ENCODE results near the gene NCKAP1. TPM values are rescaled to one million over a fixed set of nuclear protein-coding genes. Genes with fewer than 3 reads are reported as not detected.

The NCKAP1 gene
- total RNA-seq, 1 experiment from 2014 or later: 112 TPM

- Histone ChIP-seq H2AK5ac (ENCODE audit: insufficient read length, low read length) (no peak overlapping the region), H3K18ac (ENCODE audit: insufficient read length, low read depth, low read length) (no peak overlapping the region), H2BK15ac (ENCODE audit: low read depth, low read length) (no peak overlapping the region), H2BK5ac (ENCODE audit: insufficient read length, low read length) (no peak overlapping the region), H3K79me1 (ENCODE audit: insufficient read depth, low read depth, low read length, poor library complexity, severe bottlenecking) (no peaks in the 10 kb centered on the region), H4K91ac (ENCODE audit: insufficient read length, low read depth, low read length) (no peak overlapping the region), H4K5ac (ENCODE audit: insufficient read length, low read depth, low read length) (no peak overlapping the region), H4K20me1 (ENCODE audit: control insufficient read depth, insufficient read depth, insufficient read length) (no peaks in the 10 kb centered on the region), H3K9ac (ENCODE audit: extremely low read depth, insufficient read length, low read length) (no peak overlapping the region), H3T11ph (ENCODE audit: low read length) (no peak overlapping the region), H3K23ac (ENCODE audit: insufficient read length, low read depth, low read length) (no peak overlapping the region), H3K4me2 (ENCODE audit: insufficient read depth, insufficient read length, low read length) (no peak overlapping the region), H3K27ac (ENCODE audit: insufficient read length, low read depth, low read length) (no peak overlapping the region), H2AFZ (ENCODE audit: low read length) (no peak overlapping the region), H3K23me2 (ENCODE audit: insufficient read length, low read depth, low read length, poor library complexity, severe bottlenecking) (no peaks in the 10 kb centered on the region), H3K9me3 (ENCODE audit: control insufficient read depth, low read depth, low read length) (no peaks in the 10 kb centered on the region), H2BK12ac (ENCODE audit: insufficient read length, low read depth, low read length) (no peak overlapping the region), H3K14ac (ENCODE audit: insufficient read depth, low read length) (no peak overlapping the region), H3K27me3 (ENCODE audit: insufficient read depth, low read length) (no peaks in the 10 kb centered on the region; the same call in 1 of the 2 replicates), H4K8ac (replicated peaks; ENCODE audit: insufficient read length, low read depth, low read length) (no peak overlapping the region), H3K79me2 (ENCODE audit: insufficient read depth, low read length) (no peaks in the 10 kb centered on the region), H3K4me1 (ENCODE audit: insufficient read depth, low read length) (no peaks in the 10 kb centered on the region), H2BK120ac (ENCODE audit: low read depth, low read length, poor library complexity, severe bottlenecking) (no peak overlapping the region), H3K4ac (ENCODE audit: low read depth, low read length) (no peak overlapping the region), H3K56ac (ENCODE audit: insufficient read length, low read depth, low read length) (no peak overlapping the region), H2BK20ac (ENCODE audit: low read depth, low read length, poor library complexity, severe bottlenecking) (no peak overlapping the region)
- no CpG with 5 or more reads among the region's 1 CpG for WGBS (ENCODE audit: extremely low coverage, insufficient read length, low lambda C conversion rate)
- TF ChIP-seq CTCF (conservative IDR thresholded peaks at IDR 0.05): no peak
- DNase-seq: no peak
- Mint-ChIP-seq H3K36me3 (ENCODE audit: insufficient read depth in 1 of 3, low read depth in 3 of 3) (no peaks in the 10 kb centered on the region; a peak in 1 of 7 replicates), H3K4me1 (no peaks in the 10 kb centered on the region), H3K4me3 (no peak overlapping the region), H3K9me3 (no peaks in the 10 kb centered on the region; a peak in 1 of 5 replicates), H3K27ac (no peak overlapping the region), H3K27me3 (ENCODE audit: low read depth) (no peaks in the 10 kb centered on the region)
Observed at GRCh38 chr2:182897137-182897536, 141.1 kb downstream of the NCKAP1 start.

All from H9 (cell line).